ENCODE results near the gene CELA3B.
"Not testable (repeated sequence)": the region's sequence is repeated elsewhere in the genome, so short reads cannot be mapped to it uniquely, and the experiment has no call there.

Gene CELA3B

GRCh38 chr1:21961799-21962198 lies 15.0 kb upstream of the CELA3B start:
- Histone ChIP-seq H3K4me3 (replicated peaks; ENCODE audit: insufficient read depth, low read length) (no peak overlapping the region), H3K27me3 (ENCODE audit: insufficient read depth, poor library complexity, severe bottlenecking) (no peaks in the 10 kb centered on the region), H3K27ac (replicated peaks) (no peak overlapping the region)
- no peak for DNase-seq (ENCODE audit: low read depth in 1 of 2, low spot score in 1 of 2)
- TF ChIP-seq CTCF (IDR thresholded peaks at IDR 0.05; ENCODE audit: insufficient read depth, low read length) (no peak), GABPA (IDR thresholded peaks at IDR 0.05; ENCODE audit: low read depth) (no peak), SPI1 (IDR thresholded peaks at IDR 0.05; ENCODE audit: borderline replicate concordance, low read depth) (no peak)

GRCh38 chr1:21963477-21964217 lies 13.2 kb upstream of the CELA3B start:
- no peak overlapping the region for H3K4me3 ChIP-seq (replicated peaks; ENCODE audit: insufficient read depth, low read length)
- DNase-seq (ENCODE audit: low read depth in 1 of 2, low spot score in 1 of 2) = peak; percentile 38 to 79
- TF ChIP-seq SPI1 (IDR thresholded peaks at IDR 0.05; ENCODE audit: borderline replicate concordance, low read depth) (no peak), CTCF (IDR thresholded peaks at IDR 0.05; ENCODE audit: insufficient read depth, low read length) (peak; percentile 91), REST (IDR thresholded peaks at IDR 0.05; ENCODE audit: insufficient replicate concordance, low read depth) (no peak)
- no peak overlapping the region for H3K27ac ChIP-seq (replicated peaks)
- H3K27me3 ChIP-seq (ENCODE audit: insufficient read depth, poor library complexity, severe bottlenecking) = no peaks in the 10 kb centered on the region

- DNase-seq (ENCODE audit: low read depth in 1 of 2, low spot score in 1 of 2) = no peak
- H3K27ac ChIP-seq (replicated peaks) = no peak overlapping the region
- H3K4me3 ChIP-seq (replicated peaks; ENCODE audit: insufficient read depth, low read length) = no peak overlapping the region
- TF ChIP-seq CTCF (IDR thresholded peaks at IDR 0.05; ENCODE audit: insufficient read depth, low read length) (no peak), SPI1 (IDR thresholded peaks at IDR 0.05; ENCODE audit: borderline replicate concordance, low read depth) (no peak), GABPA (IDR thresholded peaks at IDR 0.05; ENCODE audit: low read depth) (no peak), POLR2AphosphoS5 (IDR thresholded peaks at IDR 0.05; ENCODE audit: low read depth) (no peak), REST (IDR thresholded peaks at IDR 0.05; ENCODE audit: insufficient replicate concordance, low read depth) (no peak)
- H3K27me3 ChIP-seq (ENCODE audit: insufficient read depth, poor library complexity, severe bottlenecking) = no peaks in the 10 kb centered on the region
These were observed 10.4 kb upstream of the CELA3B start for GRCh38 chr1:21966247-21967000.

GRCh38 chr1:21967216-21967615 lies 9.6 kb upstream of the CELA3B start:
- not testable (repeated sequence) for H3K27ac ChIP-seq (replicated peaks); DNase-seq (ENCODE audit: low read depth in 1 of 2, low spot score in 1 of 2); H3K4me3 ChIP-seq (replicated peaks; ENCODE audit: insufficient read depth, low read length); H3K27me3 ChIP-seq (ENCODE audit: insufficient read depth, poor library complexity, severe bottlenecking)

GRCh38 chr1:21969066-21969465 lies 7.8 kb upstream of the CELA3B start:
- not testable (repeated sequence) for DNase-seq (ENCODE audit: low read depth in 1 of 2, low spot score in 1 of 2); H3K4me3 ChIP-seq (replicated peaks; ENCODE audit: insufficient read depth, low read length); H3K27ac ChIP-seq (replicated peaks); H3K27me3 ChIP-seq (ENCODE audit: insufficient read depth, poor library complexity, severe bottlenecking)

GRCh38 chr1:21970523-21970922 lies 6.3 kb upstream of the CELA3B start:
- not testable (repeated sequence) for H3K4me3 ChIP-seq (replicated peaks; ENCODE audit: insufficient read depth, low read length); H3K27ac ChIP-seq (replicated peaks); H3K27me3 ChIP-seq (ENCODE audit: insufficient read depth, poor library complexity, severe bottlenecking); DNase-seq (ENCODE audit: low read depth in 1 of 2, low spot score in 1 of 2)

GRCh38 chr1:21972973-21973441 lies 3.8 kb upstream of the CELA3B start:
- not testable (repeated sequence) for DNase-seq (ENCODE audit: low read depth in 1 of 2, low spot score in 1 of 2); H3K27me3 ChIP-seq (ENCODE audit: insufficient read depth, poor library complexity, severe bottlenecking); H3K4me3 ChIP-seq (replicated peaks; ENCODE audit: insufficient read depth, low read length); H3K27ac ChIP-seq (replicated peaks)
